Activated effector memory CD4-positive, alpha-beta T cell treated with anti-CD3 and anti-CD28 coated beads, Interleukin-2, amount 50 U/mL, for 16 hours (primary cell): ENCODE results near the gene GPHN.
"Not testable (repeated sequence)": the region's sequence is repeated elsewhere in the genome, so short reads cannot be mapped to it uniquely, and the experiment has no call there.

Experiments used
- DNase-seq: peaks from one replicate; pipeline ENCODE4 v3.0.0-alpha.2; 2020

GPHN gene

DNA sequence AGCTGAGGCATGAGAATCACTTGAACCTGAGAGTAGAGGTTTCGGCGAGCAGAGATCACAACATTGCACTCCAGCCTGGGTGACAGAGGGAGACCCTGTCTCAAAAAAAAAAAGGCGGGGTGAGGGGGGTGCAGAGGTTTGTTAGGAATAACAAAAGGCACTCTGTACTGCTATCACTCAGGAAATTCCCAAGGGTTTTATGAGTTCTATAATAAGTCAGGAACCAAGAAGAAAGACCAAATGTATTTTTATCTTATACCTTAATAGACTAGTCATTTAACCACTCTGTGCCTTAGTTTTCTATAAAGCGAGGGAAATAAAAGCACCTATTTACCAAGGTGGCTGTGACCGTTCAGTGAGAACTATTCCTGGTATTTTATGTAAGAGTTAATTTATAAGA, 319.2 kb downstream of the GPHN start:
- no peak for DNase-seq

- DNase-seq = no peak
These were observed 323.2 kb downstream of the GPHN start for GRCh38 chr14:66831173-66831572.

- no peak for DNase-seq
These were observed 325.9 kb downstream of the GPHN start for GRCh38 chr14:66833816-66834215.

- not testable (repeated sequence) for DNase-seq
These were observed 329.5 kb downstream of the GPHN start for GRCh38 chr14:66837436-66837835.

GRCh38 chr14:66842911-66843512, 335.1 kb downstream of the GPHN start:
- DNase-seq = no peak

DNA sequence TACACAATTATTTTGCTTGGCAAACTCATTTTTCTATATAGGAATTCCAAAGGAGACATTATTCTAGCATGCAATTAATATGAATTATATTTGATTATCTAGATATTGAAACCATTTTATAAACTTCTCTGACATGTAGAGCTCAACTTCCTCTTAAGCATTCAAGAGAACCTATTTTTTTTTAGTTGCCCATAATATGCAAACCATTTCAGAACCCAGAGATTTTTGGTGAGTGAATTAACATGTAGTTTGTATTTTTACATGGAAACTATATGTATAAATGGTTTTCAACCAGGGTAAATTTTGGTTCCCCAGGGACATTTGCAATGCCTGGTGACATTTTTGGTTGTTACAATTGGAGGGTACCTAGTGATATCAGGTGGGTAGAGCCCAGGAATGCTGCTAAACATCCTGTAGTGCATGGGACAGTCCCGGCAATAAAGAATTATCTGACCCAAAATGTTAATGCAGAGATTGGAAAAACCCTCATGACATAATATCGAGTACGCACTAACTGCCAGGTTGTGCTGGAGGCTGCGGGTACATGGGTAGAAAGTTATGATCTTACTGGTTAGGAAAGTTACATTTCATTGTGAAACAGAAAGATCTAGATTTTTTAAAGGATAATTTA, 342.4 kb downstream of the GPHN start:
- no peak for DNase-seq

DNA sequence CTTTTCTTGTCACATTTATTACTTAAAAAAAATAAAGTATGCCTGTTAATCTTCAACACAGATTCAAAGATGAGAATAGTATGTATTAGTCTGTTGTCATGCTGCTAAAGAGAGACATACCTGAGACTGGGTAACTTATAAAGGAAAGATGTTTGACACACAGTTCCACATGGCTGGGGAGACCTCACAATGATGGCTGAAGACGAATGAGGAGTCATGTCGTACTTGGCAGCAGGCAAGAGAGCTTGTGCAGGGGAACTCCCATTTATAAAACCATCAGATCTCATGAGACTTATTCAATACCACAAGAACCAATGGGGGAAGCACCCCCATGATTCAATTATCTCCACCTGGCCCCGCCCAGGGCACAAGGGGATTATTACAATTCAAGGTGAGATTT, 345.4 kb downstream of the GPHN start:
- DNase-seq = no peak

DNA sequence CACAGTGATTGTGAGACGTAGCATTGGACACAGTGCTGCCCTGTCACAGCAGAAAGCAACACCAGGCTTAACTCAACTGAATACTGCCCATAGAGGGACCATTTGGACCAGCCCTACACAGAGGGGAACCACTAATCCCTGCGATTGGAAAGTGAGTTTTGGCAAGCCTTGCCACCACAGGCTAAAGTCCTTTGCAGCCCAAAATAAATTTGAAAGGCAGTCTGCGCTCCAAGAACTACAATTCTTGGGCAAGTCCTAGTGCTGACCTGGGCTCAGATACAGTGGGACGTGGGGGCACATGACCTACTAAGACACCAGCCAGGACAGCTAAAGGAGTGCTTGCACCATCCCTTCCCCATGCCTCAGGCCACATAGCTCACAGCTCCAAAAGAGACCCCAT, 349.9 kb downstream of the GPHN start:
- no peak for DNase-seq

DNA sequence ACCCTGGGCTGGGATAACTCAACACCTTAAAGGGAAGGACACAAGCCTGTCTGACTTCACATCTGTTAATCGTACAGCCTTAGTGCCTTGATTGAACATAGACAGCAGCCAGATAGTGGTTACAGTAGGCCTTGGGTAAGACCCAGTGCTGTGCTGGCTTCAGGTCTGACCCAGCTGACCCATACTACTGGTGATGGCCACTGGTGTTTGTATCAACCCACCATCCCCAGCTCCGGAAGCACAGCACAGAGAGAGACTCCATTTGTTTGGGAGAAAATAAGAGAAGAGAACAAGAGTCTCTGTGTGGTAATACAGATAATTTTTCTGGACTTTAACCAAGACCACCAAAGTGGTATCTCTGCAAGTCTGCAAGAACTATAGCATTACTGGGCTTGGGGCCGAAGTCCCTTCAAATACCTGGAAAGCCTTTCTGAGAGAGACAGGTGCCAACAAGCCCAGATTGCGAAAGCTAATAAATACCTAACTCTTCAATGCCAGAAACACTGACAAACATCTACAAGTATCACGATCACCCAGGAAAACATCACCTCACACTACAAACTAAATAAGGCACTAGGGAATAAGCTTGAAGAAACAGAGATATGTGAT, 351.2 kb downstream of the GPHN start:
- DNase-seq = no peak

DNA sequence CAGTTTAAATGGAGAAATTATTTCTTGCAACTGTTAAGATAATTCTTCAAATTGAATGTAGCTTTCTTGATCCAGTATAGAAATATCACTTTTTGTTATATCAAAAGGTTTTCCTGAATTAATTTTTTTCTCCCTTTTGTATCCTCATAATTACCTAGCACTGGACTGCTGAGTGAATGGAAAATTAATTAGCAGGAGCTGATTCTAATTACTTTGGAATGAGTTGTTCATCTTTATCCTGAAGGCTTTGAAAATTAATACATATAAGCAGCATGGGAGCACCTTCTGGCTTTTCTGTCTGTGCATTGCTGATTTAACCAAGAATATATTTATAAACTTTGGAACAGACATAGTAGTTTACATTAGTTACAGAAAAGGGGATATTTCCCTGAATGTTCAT, 373.6 kb downstream of the GPHN start:
- DNase-seq = no peak

DNA sequence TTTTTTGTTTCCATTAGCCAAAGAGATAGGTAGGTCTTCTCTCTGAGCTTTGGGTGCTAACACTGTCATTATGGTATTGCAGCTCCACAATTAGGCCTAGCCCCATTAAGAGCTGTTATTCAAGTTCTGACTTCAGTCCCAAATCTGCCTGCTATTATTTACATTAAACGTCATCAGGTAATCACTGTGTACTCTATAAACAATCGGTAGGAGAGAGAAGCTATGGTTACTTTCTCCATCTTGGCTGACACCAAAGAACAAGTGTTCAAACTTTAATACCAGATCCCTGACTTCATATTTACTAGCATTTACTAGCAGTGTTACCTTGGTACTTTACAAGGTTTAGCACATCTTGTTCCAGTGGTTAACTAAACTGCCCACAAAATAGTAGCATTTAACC, 376.2 kb downstream of the GPHN start:
- no peak for DNase-seq

DNA sequence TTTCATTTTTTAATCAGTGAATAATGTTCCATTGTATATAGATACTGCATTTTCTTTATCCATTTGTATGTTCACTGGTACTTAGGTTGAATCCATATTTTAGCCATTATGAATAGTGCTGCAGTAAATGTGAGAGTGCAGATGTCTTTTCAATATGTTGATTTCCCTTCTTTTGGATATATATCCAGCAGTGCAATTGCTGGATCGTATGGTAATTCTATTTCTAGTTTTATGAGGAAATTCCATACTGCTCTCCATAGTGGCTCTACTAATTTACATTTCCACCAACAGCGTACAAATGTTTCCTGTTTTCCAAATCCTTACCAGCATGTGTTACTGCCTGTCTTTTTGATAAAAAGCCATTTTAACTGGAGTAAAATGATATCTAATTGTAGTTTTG, 392.8 kb downstream of the GPHN start:
- DNase-seq = no peak

GRCh38 chr14:66910311-66910840, 402.4 kb downstream of the GPHN start:
- DNase-seq = no peak

- no peak for DNase-seq
These were observed 408.5 kb downstream of the GPHN start for GRCh38 chr14:66916421-66916820.

GRCh38 chr14:66918527-66918926, 410.6 kb downstream of the GPHN start:
- DNase-seq = no peak

- no peak for DNase-seq
These were observed 412.2 kb downstream of the GPHN start for GRCh38 chr14:66920196-66920595.

GRCh38 chr14:66923251-66923650, 415.3 kb downstream of the GPHN start:
- no peak for DNase-seq

DNA sequence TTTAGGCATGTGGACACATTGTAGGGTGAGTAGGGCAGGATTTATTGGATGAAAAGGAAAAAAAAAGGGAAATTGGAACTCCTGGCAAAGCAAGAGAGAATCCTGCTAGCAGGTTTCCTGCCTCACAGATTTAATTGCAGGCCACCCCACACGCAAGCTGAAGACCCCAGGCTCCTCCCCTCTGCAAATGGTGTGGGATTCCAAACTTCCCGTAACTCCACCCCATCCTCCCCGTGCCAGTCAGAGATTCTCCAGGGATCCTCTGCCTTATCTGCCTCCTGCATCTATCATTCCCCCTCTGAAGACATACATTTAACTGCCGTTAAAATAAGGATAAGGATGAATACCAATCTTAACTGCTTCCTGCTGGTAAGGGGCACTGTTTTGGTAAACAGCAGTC, 431.5 kb downstream of the GPHN start:
- DNase-seq = no peak

GRCh38 chr14:66944872-66945271, 436.9 kb downstream of the GPHN start:
- no peak for DNase-seq

DNA sequence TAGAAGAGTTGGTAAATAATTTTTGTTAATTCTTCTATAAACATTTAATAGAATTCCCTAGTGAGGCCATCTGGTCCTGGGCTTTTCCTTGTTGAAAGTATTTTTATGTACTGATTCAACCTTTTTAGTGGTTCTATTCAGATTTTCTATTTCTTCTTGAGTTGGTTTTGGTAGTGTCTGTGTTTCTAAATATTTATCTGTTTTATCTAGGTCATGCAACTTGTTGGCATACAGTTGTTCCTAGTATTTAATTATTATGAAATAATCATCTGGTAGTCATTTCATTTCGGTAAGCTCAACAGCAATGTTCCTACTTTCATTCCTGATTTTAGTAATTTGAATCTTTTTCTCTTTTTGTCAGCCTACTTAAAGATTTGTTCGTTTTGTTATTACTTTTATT, 447.2 kb downstream of the GPHN start:
- DNase-seq = no peak

GRCh38 chr14:66959437-66960050, 451.6 kb downstream of the GPHN start:
- no peak for DNase-seq

DNA sequence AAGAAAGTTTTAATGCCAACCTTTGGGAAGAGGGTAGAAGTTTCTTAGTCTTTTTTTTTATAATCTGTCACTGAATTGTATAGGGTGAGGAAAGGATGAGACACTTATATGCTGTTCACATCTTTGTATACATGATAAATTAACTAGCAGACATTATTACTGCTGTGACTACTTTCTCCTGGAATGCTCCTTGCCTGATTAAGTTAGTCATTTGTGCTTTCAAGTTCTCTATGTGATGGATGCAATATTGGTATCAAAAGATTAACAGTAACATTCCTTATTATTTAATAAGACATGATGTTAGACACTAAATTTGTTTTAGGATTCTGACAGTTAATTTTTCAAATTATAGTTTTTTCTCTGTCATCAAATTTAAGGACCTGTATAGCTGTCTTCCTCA, 457.9 kb downstream of the GPHN start:
- no peak for DNase-seq

GRCh38 chr14:66972469-66972868, 464.5 kb downstream of the GPHN start:
- no peak for DNase-seq

DNA sequence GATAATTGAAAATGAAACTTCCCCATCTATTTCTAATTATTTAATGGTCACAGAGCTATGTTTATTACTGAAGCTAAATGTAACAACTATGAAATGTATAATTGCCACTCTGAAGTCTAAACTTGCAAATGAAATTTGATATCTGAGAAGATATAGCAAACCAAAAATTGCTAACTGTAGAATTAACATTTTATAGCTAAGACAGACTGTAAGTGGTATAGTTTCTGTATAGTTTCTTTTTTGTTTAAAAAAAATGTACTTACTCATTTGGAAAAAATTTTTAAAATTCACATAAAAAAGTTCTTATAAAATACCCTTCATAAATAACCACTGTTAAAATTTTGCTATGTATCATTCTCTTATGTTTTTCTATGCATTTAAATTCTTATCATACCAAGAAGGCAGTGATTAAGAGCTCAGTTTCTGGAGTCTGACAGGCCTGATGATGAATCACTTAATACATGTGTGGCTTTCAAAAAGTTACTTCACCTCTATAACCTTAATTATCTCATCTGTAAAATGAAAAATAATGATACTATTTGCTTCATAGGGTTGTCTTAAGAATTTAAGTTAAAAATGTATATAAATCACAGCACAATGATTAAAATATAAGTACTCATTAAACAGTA, 466.6 kb downstream of the GPHN start:
- DNase-seq = no peak
